OCI-M2 (cell line): ENCODE results near the gene POLG.

Experiments
- DNase-seq: peaks from one replicate; lab custom pipeline; 2025; ENCODE audit not compliant: unreplicated experiment; lab: John Stamatoyannopoulos, UW

POLG gene

DNA sequence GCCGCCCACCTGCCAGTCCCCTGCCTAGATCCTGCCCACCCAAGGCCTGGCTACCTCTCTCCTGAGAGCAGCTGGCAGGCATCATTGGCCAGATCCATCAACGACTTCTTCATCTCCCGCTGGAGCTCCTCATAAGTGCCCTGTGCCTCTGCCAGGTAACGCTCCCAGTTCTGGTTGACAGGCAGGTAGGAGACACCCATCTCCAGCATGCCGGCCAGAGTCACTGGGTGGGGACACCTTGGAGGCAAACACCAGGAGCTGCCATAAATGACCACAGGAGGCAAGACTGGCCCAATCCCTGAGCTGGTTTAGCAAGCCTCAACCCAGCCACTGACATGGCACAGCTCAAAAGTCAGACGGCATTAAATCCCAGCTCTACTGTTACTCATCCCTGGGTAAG is 7.5 kb downstream of the POLG start:
- no peak for DNase-seq

- no peak for DNase-seq
These were observed 8.3 kb downstream of the POLG start for GRCh38 chr15:89326316-89326715.

- no peak for DNase-seq
These were observed 9.4 kb downstream of the POLG start for GRCh38 chr15:89325039-89325803.

GRCh38 chr15:89323825-89324224 is 10.8 kb downstream of the POLG start:
- DNase-seq: no peak

- no peak for DNase-seq
These were observed 11.8 kb downstream of the POLG start for GRCh38 chr15:89322822-89323221.

DNA sequence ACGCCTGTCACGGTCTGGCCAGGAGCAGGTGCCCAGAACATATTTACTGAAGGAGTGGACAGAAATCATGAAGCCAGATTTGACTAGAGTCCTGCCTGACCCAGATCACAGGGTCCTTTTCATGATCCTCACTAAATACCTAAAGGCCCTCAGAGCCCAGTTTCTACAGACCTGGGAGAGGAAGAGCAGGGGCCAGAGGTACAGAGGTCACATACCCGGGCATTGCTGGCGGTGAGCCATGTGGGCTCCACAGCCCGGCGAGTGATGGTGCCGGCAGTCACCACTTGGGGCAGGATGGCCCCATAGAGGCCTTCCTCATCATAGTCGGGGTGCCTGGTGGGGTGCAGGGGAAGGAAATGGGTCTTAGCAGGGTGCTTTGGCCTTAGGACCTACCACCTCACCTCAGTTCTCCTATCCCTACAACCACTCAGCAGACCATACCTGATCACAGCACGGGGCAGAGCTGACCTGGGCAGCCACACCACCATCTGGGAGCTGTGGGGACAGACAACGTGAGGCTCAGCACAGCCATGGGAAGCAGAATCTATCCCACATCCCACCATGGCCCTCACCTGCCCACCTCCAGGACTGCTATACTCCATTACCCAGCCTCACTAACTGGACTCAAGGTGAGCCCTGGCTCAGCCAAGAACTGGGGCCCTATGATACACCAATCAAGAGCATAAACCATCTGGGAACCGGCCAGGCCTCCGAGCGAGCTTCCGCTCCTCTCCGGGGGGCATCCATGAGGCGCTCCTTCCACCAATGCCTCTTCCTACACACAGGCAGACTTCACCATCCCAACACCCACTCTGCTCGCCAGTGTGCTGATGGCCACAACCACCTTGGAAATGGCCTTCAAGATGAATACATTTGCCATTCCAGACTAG is 12.9 kb downstream of the POLG start:
- DNase-seq: no peak

GRCh38 chr15:89320200-89320599 is 14.4 kb downstream of the POLG start:
- no peak for DNase-seq

- DNase-seq: no peak
These were observed 14.9 kb downstream of the POLG start for GRCh38 chr15:89319678-89320077.

DNA sequence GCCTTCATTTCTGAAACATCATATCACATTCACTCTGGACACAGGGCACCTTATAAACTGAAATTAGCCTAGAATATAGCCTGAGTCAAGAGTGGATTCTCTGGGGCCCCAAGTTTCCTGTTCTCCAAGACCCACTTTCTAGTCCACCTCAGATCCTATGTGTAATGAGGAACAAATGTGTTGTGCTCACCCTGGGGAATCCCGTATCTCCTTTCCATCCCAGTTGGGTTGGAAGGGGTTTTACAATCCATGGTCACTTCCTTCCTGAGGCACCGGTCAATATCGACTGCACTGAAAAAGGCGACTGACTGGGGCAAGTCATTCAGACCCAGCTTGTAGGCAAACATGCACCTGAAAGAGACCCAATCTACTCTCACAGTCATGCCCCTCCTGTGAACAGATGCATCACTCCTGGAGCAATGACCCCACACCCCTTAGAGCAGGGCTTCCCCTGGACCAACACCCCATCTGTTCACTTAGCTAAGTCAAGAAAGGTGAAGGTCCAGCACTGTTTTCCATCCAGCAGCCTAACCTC is 17.4 kb downstream of the POLG start:
- DNase-seq: no peak

DNA sequence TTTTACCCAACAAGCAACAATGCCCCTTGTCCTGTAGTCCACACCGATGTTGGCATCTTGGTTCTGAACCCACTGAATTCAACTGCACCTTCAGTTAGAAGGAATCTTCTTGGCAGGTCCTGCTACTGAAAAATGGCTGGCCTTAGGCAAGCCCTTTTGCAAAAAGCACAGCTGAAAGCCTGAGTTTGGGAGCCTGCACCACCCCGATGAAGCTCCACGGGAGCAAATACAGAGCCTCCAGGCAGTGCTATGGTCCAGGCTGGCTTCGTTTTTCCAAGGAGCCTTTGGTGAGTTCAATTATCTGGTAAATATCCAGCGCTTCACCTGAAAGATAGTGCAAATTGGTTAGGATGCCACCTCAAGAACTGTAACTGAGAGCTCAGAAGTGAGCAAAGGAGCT is 18.1 kb downstream of the POLG start:
- DNase-seq: no peak

DNA sequence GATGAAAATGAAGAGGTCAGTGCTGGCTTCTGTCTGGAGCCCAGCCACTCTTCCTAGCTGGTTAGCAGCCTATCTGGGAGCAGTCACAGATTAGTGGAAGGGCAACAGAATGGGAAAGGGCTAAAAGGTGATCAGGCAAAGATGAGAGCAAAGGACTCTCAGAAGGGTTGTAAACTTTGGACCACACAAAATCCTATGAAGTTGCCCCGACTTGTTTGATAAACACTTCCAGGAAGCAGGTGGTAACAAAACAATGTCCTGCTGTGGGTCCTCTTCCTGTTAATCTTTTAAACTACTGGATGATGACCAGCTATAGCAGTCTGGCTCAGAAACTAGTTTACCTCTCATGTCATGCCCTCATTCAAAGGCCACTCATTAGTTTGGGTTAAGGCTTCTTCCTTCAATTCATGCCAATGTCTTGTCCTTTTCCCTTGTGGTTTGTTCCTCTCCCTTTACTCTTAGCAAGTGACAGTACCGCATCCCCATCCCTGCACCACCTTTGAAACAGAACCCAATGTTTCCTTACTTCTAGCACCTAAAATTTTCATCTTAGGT is 19.2 kb downstream of the POLG start:
- no peak for DNase-seq

DNA sequence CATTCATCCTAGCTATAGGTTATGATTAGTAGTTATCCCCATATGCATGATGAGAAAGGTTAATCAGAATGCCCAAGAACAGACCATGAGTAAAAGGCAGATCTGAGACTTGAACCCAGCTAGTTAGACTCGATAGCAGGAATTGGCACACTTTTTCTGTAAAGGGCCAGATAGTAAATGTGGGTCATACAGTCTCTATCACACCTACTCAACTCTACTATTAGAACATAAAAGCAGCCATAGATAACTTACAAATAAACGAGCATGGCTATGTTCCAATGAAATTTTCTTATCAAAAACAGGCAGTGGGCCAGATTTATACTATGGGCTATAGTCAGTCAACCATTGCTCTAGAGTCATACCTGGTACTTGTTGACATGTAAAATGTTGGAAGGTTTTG is 24.6 kb downstream of the POLG start:
- no peak for DNase-seq

- no peak for DNase-seq
These were observed 26.4 kb downstream of the POLG start for GRCh38 chr15:89308236-89308635.

- DNase-seq: no peak
These were observed 26.8 kb downstream of the POLG start for GRCh38 chr15:89307791-89308190.

DNA sequence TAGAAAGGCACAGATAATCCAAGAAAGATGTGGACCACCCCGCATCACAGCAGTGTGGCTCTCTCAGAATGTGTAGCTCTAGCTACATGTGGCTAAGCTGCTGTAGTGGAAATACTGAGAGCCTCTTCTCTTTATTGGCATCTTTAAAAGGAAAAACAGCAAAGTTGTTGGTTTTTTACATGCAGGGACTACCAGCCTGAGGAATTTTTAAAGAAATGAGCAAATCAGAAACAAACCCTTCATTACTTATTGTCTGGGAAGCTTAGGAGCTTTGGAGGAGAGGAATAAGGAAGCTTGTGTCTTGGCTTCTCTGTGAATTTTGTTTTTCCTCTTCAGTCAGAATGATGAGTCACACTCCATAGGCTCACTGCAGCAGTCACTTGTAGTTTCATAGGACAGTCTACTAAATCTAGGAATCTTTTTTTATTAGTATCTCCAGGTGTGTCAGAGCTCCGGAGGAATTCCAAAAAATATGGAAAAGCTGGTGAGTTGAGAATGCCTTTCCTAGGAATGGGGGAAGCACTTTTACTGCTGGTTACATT is 27.5 kb downstream of the POLG start:
- DNase-seq: no peak

DNA sequence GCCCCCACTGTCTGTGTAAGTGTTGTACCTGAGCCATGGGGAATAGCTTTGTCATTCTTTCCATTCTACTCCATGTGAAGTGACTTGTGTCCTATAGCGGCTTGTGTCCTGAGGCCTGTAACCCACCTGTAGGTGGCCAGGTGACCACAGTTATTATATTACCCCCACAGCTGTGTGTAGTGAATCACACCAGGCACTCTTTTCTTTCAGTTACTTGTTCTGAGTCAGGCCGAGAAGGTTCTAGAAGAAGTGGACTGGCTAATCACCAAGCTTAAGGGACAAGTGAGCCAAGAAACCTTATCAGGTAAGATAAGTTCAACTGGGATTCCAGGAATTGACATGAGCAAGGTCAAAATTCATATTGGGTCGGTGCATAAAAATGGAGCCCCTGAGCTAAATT is 29.2 kb downstream of the POLG start:
- DNase-seq: no peak

DNA sequence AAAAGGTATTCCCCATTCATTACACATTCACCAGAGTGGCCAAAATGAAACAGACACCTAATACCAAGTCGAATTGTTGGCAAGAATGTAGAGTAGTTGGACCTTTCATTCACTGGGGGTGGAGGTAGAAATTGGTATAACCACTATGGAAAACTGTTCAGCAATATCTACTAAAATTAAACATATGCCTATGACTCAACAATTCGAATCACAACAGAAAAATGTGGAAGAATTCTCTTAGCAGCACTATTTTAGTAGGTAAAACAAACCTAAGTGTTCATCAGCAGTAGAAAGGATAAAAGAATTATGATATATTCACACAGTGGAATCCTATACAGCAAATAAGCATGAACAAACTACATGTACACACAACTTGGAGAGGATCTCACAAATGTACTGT is 30.6 kb downstream of the POLG start:
- no peak for DNase-seq

GRCh38 chr15:89301304-89302089 is 33.1 kb downstream of the POLG start:
- DNase-seq: no peak

DNA sequence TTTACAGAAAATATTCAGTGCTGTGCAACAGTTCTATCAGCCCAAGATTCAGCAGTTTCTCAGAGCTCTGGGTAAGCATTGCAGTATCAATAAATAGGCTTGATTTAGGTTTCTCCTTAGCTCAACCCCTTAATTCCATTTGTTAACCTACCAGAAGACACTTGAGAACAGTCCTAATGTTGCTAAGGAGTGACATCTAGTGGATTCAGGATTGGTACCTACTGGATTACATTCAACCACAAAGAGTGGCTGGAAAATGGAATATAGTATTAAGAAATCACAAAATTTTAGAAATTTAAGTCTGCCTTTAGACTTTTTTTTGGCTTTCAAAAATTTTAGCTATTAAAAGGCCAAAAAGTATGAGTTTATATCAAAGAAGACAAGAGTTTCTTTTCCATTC is 34.7 kb downstream of the POLG start:
- DNase-seq: no peak

- DNase-seq: no peak
These were observed 41.6 kb downstream of the POLG start for GRCh38 chr15:89293012-89293411.
